22Rv1 (cell line): ENCODE measurements around the gene HDHD2.

ENCODE experiments used
- ZFX ChIP-seq: fragments of 450-650 bp; IDR thresholded peaks from 2 replicates; pipeline ENCODE4 v1.6.1; 2017; ENCODE audit warnings: antibody characterized with exemption, borderline replicate concordance
- TF ChIP-seq, protein P1 (sequence below): fragments of 450-650 bp; IDR thresholded peaks from 2 replicates; pipeline ENCODE4 v1.5.1; 2017; ENCODE audit warnings: mild to moderate bottlenecking

DNA sequence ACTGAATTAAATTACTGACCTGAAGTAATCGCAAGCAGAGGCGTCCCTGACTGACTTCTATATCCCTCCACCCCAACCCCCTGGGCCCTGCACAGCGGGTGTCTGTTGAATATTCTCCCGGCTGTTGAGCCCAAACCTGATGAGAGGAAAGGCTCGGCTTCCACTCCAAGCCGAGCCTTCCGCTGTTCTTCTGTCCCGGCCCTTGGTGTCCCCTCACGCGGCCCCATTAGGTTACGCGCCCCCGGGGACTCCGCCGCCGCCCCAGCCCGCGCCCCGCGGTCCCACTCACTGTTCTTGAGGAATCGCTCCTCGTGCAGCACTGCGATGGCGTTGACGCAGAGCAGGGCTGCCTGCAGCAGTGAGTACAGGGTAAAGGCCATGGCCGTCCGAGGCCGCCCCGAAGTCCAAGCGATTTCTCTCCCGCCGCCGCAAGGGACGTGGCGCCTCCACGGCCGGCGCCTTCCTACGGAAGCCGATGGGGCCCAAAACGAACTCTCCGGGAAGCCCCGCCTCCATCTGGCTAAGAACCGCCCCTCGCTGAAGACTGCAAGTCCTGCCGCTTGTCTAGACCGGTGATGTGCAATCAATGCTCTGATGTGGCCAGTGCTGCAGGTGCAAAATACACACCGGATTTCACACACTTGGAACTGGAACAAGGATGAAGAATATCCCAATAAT, 25.7 kb upstream of the HDHD2 start, which contains the start of gene IER3IP1:
- TF ChIP-seq, protein P1, sequence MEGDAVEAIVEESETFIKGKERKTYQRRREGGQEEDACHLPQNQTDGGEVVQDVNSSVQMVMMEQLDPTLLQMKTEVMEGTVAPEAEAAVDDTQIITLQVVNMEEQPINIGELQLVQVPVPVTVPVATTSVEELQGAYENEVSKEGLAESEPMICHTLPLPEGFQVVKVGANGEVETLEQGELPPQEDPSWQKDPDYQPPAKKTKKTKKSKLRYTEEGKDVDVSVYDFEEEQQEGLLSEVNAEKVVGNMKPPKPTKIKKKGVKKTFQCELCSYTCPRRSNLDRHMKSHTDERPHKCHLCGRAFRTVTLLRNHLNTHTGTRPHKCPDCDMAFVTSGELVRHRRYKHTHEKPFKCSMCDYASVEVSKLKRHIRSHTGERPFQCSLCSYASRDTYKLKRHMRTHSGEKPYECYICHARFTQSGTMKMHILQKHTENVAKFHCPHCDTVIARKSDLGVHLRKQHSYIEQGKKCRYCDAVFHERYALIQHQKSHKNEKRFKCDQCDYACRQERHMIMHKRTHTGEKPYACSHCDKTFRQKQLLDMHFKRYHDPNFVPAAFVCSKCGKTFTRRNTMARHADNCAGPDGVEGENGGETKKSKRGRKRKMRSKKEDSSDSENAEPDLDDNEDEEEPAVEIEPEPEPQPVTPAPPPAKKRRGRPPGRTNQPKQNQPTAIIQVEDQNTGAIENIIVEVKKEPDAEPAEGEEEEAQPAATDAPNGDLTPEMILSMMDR, result peak; percentile 23
- no peak for TF ChIP-seq ZFX
